ENCODE measurements around the gene DISC1. TPM values are rescaled to one million over a fixed set of nuclear protein-coding genes. Genes with fewer than 3 reads are reported as not detected.

Gene DISC1
- total and polyA plus RNA-seq, 2 experiments from 2014 or later = 2.1 to 6.5 TPM

DNA sequence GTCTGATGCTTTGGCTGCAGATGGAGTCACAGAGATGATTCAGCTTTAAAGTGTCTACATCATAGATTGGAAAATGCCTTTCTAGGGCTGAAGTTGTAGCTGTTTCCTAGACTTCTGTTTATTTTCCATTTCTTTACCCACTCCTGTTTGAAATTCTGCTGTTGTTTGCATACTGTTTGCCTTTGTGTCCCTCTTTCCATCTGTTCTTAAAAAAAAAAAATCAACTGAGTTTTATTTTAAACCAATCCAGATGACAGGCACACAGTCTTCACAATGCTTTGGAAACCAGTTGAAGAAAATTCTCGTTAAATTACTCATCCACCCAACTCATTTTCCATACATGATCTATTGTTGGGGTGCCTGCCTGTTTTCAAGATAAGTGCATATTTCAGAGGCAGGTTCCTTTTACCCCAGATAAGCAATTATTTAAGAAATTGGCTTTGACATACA, 245.9 kb downstream of the DISC1 start:
- Mint-ChIP-seq H3K4me1 (peaks cover 9% of the 10 kb centered on the region), H3K27me3 (ENCODE audit: insufficient read depth, low read depth, poor library complexity) (peaks cover 8% of the 10 kb centered on the region), H3K4me3 (no peak overlapping the region), H3K9me3 (no peaks in the 10 kb centered on the region; the same call in 2 of the 3 replicates), H3K36me3 (ENCODE audit: low read depth) (no peaks in the 10 kb centered on the region), H3K27ac (no peak overlapping the region)
- Histone ChIP-seq H3K27ac (ENCODE audit: low read depth) (no peak overlapping the region), H3K36me3 (ENCODE audit: insufficient read depth) (no peaks in the 10 kb centered on the region), H3K27me3 (ENCODE audit: insufficient read depth) (no peaks in the 10 kb centered on the region), H3K4me3 (no peak overlapping the region), H4K20me1 (replicated peaks; ENCODE audit: insufficient read depth) (no peaks in the 10 kb centered on the region), H3K9me2 (ENCODE audit: insufficient read depth) (peaks cover 9% of the 10 kb centered on the region; the same call in 1 of the 2 replicates), H3K4me1 (ENCODE audit: insufficient read depth) (peaks cover 4% of the 10 kb centered on the region; the same call in 1 of the 2 replicates), H3K4me2 (no peak overlapping the region), H3F3A (replicated peaks; ENCODE audit: low read depth) (no peaks in the 10 kb centered on the region), H3K79me2 (replicated peaks; ENCODE audit: insufficient read depth) (no peaks in the 10 kb centered on the region), H2AFZ (no peak overlapping the region)
- ATAC-seq (no peak), DNase-seq (ENCODE audit: low spot score) (no peak)
- TF ChIP-seq ETS1 (IDR thresholded peaks at IDR 0.05) (no peak), EZH2phosphoT487 (IDR thresholded peaks at IDR 0.05; ENCODE audit: unreplicated experiment) (no peak), ZNF114 (CRISPR knock-in tag; IDR thresholded peaks at IDR 0.05) (no peak), CREB1 (CRISPR knock-in tag; IDR thresholded peaks at IDR 0.05; ENCODE audit: low read depth) (no peak), NANOG (IDR thresholded peaks at IDR 0.05; ENCODE audit: borderline replicate concordance) (no peak), JUNB (IDR thresholded peaks at IDR 0.05; ENCODE audit: unreplicated experiment) (no peak), STAT1 (IDR thresholded peaks at IDR 0.05; ENCODE audit: unreplicated experiment) (no peak)

DNA sequence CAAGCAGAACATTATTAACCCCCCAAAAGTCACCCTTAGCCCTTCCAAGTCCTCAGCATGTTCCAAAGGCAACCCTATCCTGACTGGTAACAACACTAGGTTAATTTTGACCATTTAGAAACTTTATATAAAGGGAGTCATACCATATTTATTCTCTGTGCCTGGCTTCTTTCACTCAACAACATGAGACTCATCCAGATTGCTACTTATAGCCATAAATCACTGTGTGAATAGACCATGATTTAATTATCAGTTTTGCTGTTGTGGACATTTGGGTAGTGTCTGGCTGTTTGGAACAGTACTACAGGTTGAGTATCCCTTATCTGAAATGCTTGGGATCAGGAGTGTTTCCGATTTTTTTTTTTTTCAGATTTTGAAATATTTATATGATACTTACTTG, 252.1 kb downstream of the DISC1 start:
- H3K4me3 ChIP-seq = no peak overlapping the region
- Mint-ChIP-seq H3K27ac (no peak overlapping the region), H3K9me3 (no peaks in the 10 kb centered on the region; the same call in 2 of the 3 replicates), H3K4me3 (no peak overlapping the region), H3K27me3 (ENCODE audit: insufficient read depth, low read depth, poor library complexity) (peaks cover 2% of the 10 kb centered on the region), H3K36me3 (ENCODE audit: low read depth) (no peaks in the 10 kb centered on the region), H3K4me1 (peaks cover 5% of the 10 kb centered on the region)
- no peaks in the 10 kb centered on the region for H3K36me3 ChIP-seq (ENCODE audit: insufficient read depth)
- ATAC-seq (no peak), DNase-seq (ENCODE audit: low spot score) (no peak)
- H3K9me2 ChIP-seq (ENCODE audit: insufficient read depth) = peaks cover 7% of the 10 kb centered on the region; the same call in 1 of the 2 replicates
- H3F3A ChIP-seq (replicated peaks; ENCODE audit: low read depth) = no peaks in the 10 kb centered on the region
- no peak overlapping the region for H3K27ac ChIP-seq (ENCODE audit: low read depth)
- no peak overlapping the region for H2AFZ ChIP-seq
- H3K4me2 ChIP-seq = no peak overlapping the region
- H3K79me2 ChIP-seq (replicated peaks; ENCODE audit: insufficient read depth) = no peaks in the 10 kb centered on the region
- no peaks in the 10 kb centered on the region for H3K4me1 ChIP-seq (ENCODE audit: insufficient read depth)
- H4K20me1 ChIP-seq (replicated peaks; ENCODE audit: insufficient read depth) = no peaks in the 10 kb centered on the region
- no peaks in the 10 kb centered on the region for H3K27me3 ChIP-seq (ENCODE audit: insufficient read depth)
- TF ChIP-seq CREB1 (CRISPR knock-in tag; IDR thresholded peaks at IDR 0.05; ENCODE audit: low read depth) (no peak), REST (IDR thresholded peaks at IDR 0.05; ENCODE audit: unreplicated experiment) (no peak), EZH2 (IDR thresholded peaks at IDR 0.05; ENCODE audit: low read depth, unreplicated experiment) (no peak), ETS1 (IDR thresholded peaks at IDR 0.05) (no peak), STAT1 (IDR thresholded peaks at IDR 0.05; ENCODE audit: unreplicated experiment) (no peak), POLR2AphosphoS5 (IDR thresholded peaks at IDR 0.05; ENCODE audit: low read depth) (no peak), EZH2phosphoT487 (IDR thresholded peaks at IDR 0.05; ENCODE audit: unreplicated experiment) (no peak)
- TF ChIP-seq, protein P1, sequence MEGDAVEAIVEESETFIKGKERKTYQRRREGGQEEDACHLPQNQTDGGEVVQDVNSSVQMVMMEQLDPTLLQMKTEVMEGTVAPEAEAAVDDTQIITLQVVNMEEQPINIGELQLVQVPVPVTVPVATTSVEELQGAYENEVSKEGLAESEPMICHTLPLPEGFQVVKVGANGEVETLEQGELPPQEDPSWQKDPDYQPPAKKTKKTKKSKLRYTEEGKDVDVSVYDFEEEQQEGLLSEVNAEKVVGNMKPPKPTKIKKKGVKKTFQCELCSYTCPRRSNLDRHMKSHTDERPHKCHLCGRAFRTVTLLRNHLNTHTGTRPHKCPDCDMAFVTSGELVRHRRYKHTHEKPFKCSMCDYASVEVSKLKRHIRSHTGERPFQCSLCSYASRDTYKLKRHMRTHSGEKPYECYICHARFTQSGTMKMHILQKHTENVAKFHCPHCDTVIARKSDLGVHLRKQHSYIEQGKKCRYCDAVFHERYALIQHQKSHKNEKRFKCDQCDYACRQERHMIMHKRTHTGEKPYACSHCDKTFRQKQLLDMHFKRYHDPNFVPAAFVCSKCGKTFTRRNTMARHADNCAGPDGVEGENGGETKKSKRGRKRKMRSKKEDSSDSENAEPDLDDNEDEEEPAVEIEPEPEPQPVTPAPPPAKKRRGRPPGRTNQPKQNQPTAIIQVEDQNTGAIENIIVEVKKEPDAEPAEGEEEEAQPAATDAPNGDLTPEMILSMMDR (conservative IDR thresholded peaks at IDR 0.05; ENCODE audit: low read depth in 2 of 2) = no peak
